DMS53 treated with DMSO at 0.1 percent for 48 hours (cell line): Measurements from ENCODE around the gene SUDS3.

Experiments
- DNase-seq: peaks from one replicate; lab custom pipeline; 2025; ENCODE audit not compliant: unreplicated experiment; lab: John Stamatoyannopoulos, UW

The SUDS3 gene

GRCh38 chr12:118439068-118439467 lies 62.7 kb downstream of the SUDS3 start:
- no peak for DNase-seq

- no peak for DNase-seq
Observed at GRCh38 chr12:118446247-118446646, 69.9 kb downstream of the SUDS3 start.

GRCh38 chr12:118447181-118447580 lies 70.8 kb downstream of the SUDS3 start:
- DNase-seq, result no peak

- no peak for DNase-seq
Observed at GRCh38 chr12:118448341-118448740, 72.0 kb downstream of the SUDS3 start.

- DNase-seq, result no peak
Observed at GRCh38 chr12:118455327-118455726, 79.0 kb downstream of the SUDS3 start.

GRCh38 chr12:118456741-118457140 lies 80.4 kb downstream of the SUDS3 start:
- no peak for DNase-seq

GRCh38 chr12:118459110-118459509 lies 82.8 kb downstream of the SUDS3 start:
- DNase-seq, result no peak

- DNase-seq, result peak; percentile 13
Observed at GRCh38 chr12:118463677-118464076, 87.3 kb downstream of the SUDS3 start.

- no peak for DNase-seq
Observed at GRCh38 chr12:118465706-118466105, 89.4 kb downstream of the SUDS3 start.
